GM06990 (cell line): ENCODE measurements around the gene DICER1.

Experiments
- DNase-seq: peaks from one replicate; pipeline ENCODE4 v3.0.0-alpha.2; 2011; ENCODE audit not compliant: insufficient read length; ENCODE audit errors: extremely low read depth
- H3K27me3 ChIP-seq: replicated peaks from 2 replicates; pipeline ENCODE4 v1.6.0; 2011; ENCODE audit warnings: low read length; ENCODE audit not compliant: control insufficient read depth, insufficient read depth
- H3K36me3 ChIP-seq: 2 replicates; pipeline ENCODE4 v1.5.1; 2011; ENCODE audit warnings: low read length; ENCODE audit not compliant: control insufficient read depth, insufficient read depth
- H3K4me3 ChIP-seq: replicated peaks from 2 replicates; pipeline ENCODE4 v1.5.1; 2011; ENCODE audit warnings: low read depth, mild to moderate bottlenecking, control low read depth, low read length
- CTCF ChIP-seq: IDR thresholded peaks from 2 replicates; pipeline ENCODE4 v1.5.1; 2011; ENCODE audit warnings: low read length, control low read depth, mild to moderate bottlenecking, inconsistent platforms; ENCODE audit not compliant: insufficient read depth, poor library complexity, severe bottlenecking

Gene DICER1

GRCh38 chr14:95043314-95043713 is 114.0 kb downstream of the DICER1 start:
- DNase-seq, result no peak
- peaks cover 7% of the 10 kb centered on the region for H3K27me3 ChIP-seq
- no peaks in the 10 kb centered on the region for H3K36me3 ChIP-seq
- TF ChIP-seq CTCF, result no peak
- H3K4me3 ChIP-seq, result no peak overlapping the region

DNA sequence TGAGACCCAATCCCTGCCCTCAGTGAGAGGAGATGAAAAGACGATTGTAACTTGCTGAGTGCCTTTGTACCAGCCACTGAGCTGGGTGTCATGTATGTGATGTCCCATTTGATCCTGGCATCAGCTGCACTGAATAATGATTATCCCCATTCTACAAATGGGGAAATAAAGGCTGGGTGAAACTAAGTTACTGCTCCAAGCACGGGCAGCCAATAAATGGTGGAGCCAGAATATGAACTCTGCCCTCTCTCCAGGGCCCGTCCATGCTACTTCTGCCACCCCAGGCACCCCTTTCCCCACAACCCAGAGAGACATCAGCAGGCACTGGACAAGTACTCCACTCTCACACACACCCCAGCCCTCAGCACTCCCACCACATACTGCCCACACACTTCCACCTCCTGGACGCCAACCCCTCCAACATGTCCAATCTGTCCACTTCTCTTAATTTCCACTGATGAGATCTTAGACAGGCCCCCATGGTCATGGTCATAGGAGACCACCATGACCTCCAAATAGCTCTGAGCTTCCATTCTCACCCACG is 115.8 kb downstream of the DICER1 start:
- H3K36me3 ChIP-seq, result no peaks in the 10 kb centered on the region
- TF ChIP-seq CTCF, result no peak
- no peak overlapping the region for H3K4me3 ChIP-seq
- no peak for DNase-seq
- peaks cover 3% of the 10 kb centered on the region for H3K27me3 ChIP-seq

- no peak for DNase-seq
Observed at GRCh38 chr14:95040708-95041476, 116.4 kb downstream of the DICER1 start.

DNA sequence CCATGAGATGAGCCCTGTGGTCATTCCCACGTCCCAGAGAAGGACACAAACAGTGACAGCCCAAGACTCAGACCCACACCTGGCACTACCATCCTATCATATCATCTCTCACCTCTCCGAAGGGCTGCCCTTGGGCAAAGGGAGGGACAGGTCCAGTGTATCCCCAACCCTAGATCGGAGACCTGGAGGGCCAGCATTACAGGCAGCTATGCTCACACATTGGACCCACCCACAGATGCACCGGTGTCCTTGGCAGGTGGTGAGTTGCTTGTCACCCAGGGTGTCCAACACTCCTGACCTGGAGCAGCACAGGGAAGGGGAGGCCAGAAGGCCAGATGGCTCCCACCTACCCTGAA is 117.4 kb downstream of the DICER1 start:
- no peak for DNase-seq
- Histone ChIP-seq H3K27me3 (peaks cover 3% of the 10 kb centered on the region), H3K36me3 (no peaks in the 10 kb centered on the region)

More at GRCh38 chr14:95040708-95041476, 116.4 kb downstream of the DICER1 start:
- Histone ChIP-seq H3K4me3 (no peak overlapping the region), H3K27me3 (peaks cover 3% of the 10 kb centered on the region), H3K36me3 (no peaks in the 10 kb centered on the region)
- no peak for TF ChIP-seq CTCF

DNA sequence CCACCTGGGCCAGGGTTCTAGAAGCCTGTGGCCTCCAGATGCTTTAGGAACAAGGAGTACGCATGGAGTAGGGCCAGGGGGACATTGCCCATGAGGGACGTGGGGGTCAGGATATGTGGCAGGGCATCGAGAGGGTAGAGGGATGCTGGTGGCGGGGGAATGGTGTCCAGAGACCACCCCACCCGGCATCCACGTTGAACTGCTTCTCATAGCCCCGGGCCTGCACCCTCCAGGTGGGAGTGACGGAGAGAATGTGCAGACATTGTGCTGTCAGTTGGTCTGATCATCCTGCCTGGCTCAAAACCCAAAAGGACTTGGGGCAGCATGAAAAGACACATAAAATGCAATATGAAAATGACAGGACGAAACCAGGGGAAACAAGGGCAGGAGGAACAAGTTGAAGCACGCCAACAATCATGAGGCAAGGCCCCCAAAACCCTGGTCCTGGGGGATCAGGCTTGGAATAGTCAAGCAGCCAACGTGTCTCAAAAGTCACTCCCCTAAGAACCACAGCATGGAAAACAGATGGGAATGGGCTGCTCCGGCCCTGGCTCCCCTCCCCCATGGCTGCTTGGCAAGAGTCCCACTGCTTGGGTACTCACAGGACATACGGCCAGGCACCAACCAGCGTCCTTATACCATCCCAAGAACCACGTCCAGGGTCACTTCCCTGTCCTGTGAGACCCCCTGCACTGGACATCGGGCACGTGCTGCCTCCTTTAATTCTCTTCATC is 117.9 kb downstream of the DICER1 start:
- Histone ChIP-seq H3K36me3 (no peaks in the 10 kb centered on the region), H3K4me3 (no peak overlapping the region), H3K27me3 (peaks cover 3% of the 10 kb centered on the region)
- TF ChIP-seq CTCF, result no peak
- DNase-seq, result no peak

More for the DNA sequence above, 117.4 kb downstream of the DICER1 start:
- TF ChIP-seq CTCF, result no peak
- H3K4me3 ChIP-seq, result no peak overlapping the region
